GM18867 (cell line): ENCODE results near the gene FUT8.

Experiments used
- ATAC-seq: cut with Tn5 transposase; IDR thresholded peaks from one replicate; pipeline ENCODE4 v1.9.1; 2021; ENCODE audit warnings: mild to moderate bottlenecking, moderate library complexity; ENCODE audit not compliant: unreplicated experiment

The FUT8 gene

DNA sequence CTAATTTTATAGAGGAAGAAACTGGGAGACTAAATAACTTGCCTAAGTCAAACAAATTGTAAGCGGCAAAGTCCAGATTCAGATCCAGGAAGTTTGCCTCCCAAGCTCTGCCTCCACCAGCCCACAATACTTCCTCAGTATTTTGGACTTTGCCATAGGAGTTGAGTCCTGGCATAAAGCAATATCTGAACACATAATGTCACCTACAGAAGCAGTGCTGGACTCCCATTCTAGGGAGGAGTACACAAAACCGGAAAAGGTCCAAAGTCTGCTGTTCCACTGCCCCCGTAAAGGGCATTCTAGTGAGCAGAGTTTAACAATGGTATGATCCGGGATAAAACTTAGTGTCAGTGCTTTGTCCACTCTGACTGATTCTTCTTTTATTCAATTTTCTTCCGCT lies 340.5 kb downstream of the FUT8 start:
- ATAC-seq, result no peak

DNA sequence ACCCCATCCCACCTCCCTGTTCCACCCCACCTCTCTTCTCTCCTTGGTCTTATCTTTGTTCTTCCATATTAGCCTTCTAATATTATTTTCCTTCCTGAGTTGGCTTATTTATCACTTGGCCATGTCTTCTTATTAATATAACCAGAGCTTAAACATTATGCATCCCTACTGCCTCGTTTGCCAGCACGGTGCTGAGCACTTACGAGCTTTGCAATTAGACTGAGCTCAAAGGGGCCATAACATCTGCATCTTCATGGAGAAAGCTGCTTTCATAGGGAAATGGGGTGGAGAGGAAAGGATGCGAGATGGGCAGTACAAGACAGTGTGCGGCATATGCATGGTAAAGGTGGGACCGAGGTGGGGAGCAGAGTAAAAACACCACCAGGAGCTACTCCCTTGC lies 342.8 kb downstream of the FUT8 start:
- ATAC-seq, result no peak

DNA sequence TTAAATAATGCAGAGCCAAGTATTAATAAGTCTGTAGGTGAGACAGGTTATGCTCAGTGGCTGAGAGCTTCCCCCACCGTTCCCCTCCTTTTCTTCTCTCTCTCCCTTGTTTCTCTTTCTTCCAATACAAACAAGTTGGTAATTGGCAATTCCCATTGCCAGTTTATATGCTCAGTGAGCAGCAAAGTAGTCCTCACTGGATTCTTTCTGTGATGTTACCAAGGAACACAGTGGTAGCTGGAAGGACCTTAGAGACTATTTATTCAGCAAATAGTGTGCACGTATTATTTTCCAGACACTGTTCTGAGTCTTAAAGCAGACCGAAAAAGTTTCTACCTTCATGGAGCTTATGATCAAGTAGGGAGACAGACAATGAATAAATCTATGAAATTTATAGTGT lies 344.4 kb downstream of the FUT8 start:
- no peak for ATAC-seq

DNA sequence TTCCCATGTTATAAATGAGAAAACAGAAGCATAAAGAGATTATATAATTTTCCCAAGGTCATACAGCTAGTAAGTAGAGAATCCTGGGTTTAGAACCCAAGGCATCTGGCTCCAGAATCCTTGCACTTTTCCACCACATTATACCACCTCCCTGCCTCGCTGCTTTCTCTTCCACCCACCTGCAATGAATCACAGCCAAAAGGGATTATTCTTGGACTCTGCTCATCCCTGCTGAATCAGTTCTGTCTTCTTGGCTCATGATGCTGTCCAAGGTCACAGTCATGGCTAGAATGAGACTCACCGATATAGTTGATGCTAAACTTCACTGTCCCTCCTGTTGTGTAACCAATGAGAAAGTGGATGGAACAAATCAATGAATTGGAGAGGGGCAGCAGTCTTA lies 356.6 kb downstream of the FUT8 start:
- no peak for ATAC-seq

DNA sequence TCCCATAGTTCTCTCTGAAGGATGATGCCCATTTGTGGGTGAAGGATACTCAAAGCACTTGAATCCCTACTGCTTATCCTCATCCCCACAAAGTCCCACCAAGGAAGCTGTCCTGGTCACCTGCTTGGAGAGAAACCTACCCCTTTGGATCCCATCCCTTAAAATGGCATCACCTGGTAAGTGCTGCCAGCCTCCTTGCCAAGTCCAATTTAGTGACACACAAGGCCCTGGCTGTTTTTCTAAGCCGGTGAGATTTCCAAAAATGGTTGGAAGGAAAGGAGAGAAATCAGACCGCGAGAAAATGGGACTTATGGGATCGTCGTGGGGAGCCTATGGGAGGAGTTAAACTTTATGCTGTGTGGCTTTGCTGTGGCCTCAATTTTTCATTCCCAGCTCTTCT lies 358.2 kb downstream of the FUT8 start:
- ATAC-seq, result no peak

DNA sequence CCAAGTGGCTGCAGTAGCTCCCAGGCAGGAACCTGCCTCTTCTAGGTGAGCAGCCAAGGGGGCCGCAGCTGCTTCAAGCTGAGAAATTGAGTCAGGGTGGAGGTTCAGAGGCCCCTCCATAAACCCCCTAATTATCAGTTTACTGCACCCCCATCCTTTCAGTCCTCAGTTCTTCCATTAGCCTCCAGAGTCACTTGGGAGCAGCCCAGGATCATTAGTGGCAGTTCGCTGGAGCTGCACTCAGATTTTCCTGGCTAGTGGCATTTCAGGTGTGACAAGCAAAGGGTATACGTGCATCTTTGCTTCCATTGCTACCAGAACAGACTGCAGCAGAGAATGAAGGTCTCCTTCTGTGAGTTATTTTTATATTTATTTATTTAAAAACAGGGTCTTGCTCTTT lies 358.7 kb downstream of the FUT8 start:
- ATAC-seq, result no peak

DNA sequence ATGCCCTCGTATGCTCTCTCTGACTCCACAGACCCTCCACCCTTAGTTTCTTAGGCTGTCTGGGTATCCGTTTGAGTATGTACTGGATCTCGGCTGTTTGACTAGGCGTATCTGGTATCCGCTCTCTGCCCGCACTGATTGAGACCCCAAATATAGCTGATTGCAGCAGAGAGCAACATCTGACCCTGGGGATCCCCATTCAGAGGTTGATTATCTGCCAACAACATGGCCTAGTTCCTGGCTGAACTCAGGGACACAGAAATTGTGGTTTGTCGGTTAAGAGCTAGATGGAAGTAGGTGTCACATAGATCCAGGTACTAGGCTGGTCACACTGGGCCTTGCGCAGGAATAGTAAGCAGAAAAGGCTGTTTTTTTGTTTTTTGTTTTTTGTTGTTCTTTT lies 359.9 kb downstream of the FUT8 start:
- ATAC-seq, result no peak

DNA sequence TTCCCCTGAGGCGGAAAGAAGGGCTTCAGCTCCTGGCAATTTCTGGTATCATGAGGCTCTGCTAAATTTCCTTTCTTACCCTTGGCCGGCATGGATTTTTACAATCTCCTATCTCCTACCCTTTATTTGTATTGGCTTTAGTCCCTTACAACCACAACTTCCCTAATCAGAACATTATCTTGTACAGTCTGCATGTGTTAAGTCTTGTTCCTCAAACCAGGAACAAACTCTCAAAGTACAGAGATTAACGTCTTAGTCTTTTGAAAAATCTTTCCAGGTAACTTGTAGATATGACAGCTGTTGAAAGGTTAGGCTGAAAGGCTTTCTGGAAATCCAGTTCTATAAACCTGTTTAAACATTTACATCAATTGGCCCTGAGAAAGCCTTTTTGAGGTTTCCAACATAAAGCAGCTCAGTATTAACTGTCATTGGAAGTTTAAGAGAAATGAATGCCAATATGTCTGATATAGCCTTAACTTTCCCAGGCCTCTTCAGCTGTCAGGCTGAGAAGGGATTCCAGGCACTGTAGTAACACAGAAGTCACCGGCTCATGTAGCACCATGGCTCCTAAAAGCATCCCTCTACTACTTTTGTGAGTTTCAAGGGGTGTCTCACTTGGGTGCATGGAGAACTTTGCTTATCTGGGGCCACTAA lies 360.5 kb downstream of the FUT8 start:
- ATAC-seq, result no peak

DNA sequence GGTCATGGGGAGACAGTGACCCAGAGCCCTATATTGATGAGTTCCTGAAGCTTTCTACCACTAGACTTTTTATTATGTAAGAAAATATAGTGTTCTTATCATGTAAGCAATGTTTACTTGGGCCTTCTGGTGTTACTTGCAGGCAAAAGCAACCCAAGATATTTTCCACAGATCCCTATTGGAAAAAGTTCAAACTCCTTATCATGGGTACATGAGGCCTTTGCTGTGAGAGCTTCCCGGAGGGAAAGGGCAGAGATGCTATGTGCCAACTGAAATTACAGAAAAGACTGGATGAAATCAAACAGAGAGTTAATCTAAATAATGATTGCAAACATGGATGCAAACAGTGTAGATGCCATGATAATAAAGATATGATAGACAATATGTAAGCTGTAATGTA lies 361.5 kb downstream of the FUT8 start:
- no peak for ATAC-seq

DNA sequence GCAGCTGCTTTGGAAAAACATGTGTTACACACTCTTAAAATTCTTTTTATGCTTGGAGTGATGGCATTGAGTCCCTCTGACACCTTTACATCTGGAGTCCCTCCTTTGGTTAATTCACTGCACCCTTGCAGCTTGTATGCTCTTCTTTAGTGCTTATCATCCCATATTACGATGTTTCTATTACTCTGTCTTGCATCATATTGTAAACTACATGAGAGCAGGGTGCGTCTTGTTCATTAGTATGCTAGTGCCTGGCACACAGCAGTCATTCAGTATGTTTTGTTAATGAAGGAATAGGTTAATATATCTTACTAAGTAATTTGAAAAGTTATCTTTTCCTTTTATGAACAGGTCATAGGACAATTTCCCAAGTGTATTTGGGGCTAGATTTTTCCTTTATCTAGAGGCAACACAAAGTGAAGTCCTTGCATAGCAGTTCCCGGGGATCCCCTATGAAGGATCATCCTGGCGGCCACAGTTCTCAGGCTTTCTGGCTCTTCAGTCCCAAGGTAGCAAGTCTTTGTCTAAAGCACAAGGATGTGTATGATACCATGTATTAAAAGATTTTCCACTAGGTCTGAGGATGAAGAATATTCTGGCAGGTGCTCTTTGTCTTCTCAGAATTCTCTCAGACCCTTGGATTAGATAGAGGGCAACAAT lies 363.8 kb downstream of the FUT8 start:
- no peak for ATAC-seq

DNA sequence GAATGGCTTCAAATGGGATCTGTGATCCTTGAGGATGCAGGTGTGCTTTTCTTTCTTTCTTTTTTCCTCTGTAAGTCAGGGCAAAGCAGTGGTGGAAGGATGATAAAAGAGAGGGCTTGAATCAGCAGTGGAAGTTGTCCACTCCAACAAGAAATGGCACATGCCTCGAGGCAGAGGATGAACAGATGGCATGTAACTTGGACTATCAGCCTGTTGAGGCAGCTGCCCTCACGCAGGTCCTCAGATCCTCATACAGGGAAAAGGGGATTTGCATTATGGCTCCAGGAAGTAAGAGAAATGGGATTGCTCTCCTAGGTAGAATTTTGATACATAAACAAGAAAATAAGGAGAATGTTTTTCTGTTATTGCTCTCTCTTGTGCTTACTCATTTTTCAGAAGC lies 368.0 kb downstream of the FUT8 start:
- ATAC-seq, result no peak

DNA sequence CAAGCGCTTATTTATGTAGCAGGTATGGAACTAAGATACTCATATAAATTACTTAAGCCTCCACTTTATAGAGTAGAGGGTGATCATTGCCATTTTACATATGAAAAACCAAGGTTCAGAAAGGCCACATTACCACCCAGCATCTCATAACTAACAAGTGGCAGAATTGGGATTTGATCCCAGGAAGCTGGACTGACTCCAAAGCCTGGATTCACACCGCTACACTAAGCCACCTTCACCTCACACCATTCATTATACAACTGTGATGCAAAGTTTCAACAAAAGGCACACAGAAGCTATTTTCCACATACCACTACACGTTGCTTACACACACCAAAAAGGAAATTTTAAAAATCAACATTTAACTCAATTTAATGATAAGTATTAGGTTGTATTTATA lies 370.6 kb downstream of the FUT8 start:
- ATAC-seq, result no peak

DNA sequence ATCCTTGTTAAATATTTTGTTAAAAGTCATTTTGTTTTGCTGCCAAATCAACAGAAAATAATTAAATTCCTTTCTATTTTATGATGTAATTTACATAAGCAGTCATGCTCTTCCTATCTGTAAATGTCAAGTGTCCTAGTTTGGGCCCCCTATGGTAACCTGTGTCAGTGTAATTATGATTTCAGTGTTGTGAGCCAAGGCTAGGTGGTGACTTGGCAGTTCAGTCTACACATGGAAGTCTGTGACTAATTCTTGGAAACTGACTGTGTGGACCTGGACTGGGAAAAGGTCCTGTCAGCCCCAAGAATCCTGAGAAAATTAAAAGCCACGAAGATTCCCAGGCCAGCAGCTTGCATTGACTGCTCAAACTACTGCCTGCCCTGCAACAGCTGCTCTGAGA lies 371.0 kb downstream of the FUT8 start:
- ATAC-seq, result no peak

DNA sequence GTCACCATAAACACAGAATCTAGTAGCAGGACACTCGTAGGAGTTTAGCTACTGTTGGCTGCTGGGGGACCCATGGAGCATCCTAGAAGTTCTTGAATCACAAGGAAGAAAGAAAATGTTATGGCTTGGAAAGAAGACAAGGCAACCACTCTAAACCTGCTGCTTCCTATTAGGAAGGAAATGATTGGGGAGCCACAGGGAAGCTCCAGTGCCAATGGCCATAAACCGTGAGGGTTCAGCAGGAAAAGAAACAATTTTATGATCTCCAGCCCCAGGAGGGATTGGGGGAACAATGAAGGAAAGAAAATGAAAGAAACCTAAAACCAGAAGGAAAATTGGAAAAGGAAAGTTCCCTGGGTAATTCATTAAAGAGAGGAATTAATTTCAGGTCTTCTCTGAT lies 372.0 kb downstream of the FUT8 start:
- no peak for ATAC-seq

DNA sequence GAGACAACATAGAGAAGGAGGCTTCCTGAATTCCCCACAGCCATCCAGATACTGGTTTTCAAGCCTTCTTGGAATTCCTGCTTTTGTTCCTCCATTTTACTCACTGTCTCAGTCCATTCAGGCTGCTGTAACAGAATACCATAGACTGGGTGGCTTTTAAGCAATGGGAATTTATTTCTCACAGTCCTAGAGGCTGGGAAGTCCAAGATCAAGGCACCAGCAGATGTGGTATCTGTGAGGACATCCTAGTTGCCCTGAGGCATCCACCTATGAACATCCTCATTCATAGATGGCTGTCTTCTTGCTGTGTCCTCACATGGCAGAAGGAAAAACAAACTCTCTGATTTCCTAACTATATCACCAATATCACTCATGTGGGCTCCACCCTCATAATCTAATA lies 374.9 kb downstream of the FUT8 start:
- no peak for ATAC-seq

DNA sequence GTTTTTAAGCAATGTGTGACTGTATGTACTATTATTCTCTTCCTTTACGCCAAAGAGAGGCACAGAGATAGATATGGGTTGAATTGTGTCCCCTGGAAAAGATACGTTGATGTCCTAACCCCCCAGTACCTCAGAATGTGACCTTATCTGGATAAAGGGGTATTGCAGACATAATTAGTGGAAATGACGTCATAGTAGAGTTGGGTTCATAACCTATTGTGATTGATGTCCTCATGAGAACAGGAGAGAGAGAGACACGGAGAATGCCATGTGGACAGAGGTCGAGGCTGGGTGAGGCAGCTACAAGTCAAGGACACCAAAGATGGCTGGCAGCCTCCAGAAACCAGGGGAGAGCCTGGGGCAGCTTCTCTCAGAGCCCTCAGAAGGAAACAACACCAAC lies 376.3 kb downstream of the FUT8 start:
- ATAC-seq, result no peak

DNA sequence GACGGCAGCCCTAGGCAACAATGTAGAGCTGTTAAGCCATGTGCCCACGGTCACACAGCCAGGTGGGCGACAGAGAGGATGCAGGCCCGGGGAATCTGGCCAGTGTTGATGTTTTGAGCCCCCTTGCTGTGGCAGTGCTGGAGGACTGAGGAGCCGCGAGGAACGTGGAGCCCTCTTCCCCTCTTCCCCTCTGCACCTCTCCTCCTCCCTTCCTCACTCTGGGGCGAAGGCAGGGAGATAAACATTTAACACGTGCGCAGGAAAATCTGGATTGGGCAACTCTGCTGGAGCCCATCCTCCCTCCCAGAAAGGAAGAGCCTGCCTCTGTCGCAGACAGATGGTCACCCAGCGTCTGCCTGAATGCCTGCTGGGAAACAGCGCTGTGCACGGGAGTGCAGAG lies 376.8 kb downstream of the FUT8 start:
- no peak for ATAC-seq

DNA sequence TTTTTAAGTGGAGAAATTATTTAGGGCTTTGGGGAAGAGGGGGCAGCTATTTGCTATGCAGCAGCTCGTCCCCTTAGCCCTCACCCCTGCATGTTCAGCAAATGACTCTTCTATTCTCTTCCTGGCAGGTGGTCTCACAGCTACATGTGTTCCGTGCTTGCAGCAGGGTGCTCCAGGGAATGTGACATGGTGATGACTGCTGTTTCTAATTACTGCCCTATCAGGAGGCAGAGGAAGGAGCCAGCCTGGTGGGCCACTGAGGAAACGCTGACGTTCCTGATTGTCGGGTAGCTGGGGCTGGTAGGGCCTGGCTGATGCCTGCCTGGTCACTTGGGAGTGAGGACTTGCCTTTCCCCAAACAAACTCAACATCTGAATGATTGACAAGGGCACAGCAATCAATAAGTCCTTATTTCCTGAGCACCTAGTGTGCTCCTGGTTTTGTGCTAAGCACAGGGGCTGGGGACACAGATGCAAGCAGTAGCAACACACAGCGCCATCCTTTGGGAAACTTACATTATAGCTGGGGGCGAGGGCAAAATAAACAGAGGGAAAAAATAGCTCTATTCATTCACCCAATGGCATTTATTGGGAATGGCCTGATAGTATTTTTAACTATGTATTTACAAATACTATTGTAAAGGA lies 377.8 kb downstream of the FUT8 start:
- no peak for ATAC-seq

DNA sequence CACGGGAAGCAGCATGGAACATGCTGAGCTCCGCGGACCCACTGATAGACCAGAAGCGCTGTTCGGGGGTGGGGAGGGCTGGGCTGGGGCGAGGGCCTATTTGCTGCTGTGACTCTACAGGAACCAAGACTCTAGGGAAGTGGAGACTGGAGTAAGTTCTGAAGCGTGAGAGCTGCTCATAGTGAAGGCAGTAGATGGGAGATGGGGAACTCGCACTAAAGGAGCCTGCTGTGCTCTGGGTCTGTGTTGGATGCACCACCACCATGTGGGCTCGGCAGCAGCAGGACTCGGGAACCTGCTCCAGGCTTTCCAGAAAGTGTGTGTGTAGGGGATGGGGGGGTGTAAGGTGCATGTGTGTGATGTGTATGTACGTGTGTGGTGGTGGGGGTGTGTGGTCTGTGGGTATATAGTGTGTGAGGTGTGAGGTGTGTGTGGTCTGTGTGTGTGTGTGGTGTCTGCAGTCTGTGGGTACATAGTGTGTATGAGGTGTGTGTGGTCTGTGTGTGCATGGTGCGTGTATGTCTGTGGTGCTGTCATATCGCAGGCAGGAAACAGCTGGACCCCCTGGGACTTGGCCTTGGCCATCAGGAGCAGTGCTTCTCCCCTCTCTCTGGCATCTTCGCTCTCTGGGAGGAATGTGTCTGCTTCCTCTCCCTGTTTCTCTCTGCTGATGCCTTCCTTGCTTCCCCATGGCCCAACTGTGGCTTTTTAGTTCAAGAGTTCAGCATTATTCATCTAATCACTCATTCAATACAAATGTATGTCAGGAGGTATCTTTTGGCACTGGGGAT lies 378.9 kb downstream of the FUT8 start:
- ATAC-seq, result no peak

DNA sequence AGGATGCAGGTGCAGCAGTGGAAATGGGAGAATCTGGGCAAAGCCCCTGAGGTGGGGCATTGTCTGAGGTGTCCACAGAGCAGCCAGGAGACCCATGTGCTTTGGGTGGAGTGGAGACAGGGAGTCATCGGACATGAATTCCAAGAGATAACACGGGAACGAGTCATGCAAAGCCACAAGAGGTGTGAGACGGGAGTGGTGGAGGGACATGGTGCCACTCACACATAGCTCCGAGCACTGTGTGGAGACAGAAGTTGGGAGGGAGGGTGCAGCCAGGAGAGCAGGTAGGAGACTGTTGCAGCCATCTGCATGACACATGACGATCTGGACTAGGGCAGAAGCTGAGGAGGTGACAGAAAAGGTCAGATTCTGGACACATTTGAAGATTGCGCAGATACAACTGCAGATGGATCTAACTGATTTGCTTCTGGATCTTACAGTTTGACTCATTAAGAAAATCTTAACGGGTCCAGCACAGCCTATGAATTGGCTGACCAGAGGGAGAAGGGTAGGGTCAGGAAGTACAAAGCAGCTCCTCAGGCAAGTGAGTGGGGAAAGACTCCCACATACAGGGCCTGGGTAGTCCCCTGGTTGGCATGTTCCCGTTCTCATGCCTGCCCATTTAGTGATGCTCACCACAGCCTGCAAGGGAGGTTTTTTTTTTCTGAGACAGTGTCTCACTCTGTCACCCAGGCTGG lies 379.8 kb downstream of the FUT8 start:
- no peak for ATAC-seq
